AG10803 (cell line): ENCODE results near the gene SPPL2B.

Source experiments
- DNase-seq: peaks from one replicate; pipeline ENCODE4 v3.0.0; 2010; ENCODE audit warnings: low read depth
- H3K4me3 ChIP-seq: 2 replicates; pipeline ENCODE4 v1.5.1; 2011; ENCODE audit warnings: mild to moderate bottlenecking, low read length, control low read depth
- CTCF ChIP-seq: conservative IDR thresholded peaks from 2 replicates; pipeline ENCODE4 v1.5.1; 2011; ENCODE audit warnings: mild to moderate bottlenecking, low read length, control low read depth, inconsistent platforms

The SPPL2B gene

DNA sequence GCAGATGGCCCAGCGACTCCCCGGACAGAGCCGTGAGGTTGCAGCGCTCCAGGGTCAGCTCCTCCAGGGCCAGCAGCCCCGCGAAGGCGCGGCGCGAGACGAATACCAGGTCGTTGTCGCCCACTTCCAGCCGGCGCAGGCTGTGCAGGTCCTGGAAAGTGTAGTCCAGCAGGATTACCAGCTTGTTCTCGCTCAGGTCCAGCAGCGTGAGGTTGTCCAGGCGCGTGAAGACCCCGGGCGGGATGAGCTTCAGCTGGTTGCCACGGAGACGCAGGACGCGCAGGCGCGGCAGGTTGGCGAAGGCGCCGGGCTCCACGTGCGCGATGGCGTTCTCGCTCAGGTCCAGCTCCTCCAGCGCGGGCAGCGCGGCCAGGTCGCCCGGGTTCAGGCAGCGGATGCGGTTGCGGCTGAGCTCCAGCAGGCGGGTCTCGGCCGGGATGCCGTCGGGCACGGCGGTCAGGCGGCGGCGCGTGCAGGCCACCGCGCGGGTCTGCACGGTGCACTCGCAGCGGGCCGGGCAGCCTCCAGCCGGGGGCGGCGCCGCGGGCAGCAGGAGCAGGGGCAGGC lies 37.2 kb upstream of the SPPL2B start:
- TF ChIP-seq CTCF = no peak
- no peak for DNase-seq
- no peak overlapping the region for H3K4me3 ChIP-seq

- peak overlapping the region; percentile 16 for H3K4me3 ChIP-seq
- TF ChIP-seq CTCF = no peak
- peak; percentile 90 for DNase-seq
Measured at GRCh38 chr19:2294687-2295335, 33.7 kb upstream of the SPPL2B start.

- TF ChIP-seq CTCF = no peak
- DNase-seq = no peak
- H3K4me3 ChIP-seq = no peak overlapping the region
Measured at GRCh38 chr19:2296141-2296540, 32.3 kb upstream of the SPPL2B start.

DNA sequence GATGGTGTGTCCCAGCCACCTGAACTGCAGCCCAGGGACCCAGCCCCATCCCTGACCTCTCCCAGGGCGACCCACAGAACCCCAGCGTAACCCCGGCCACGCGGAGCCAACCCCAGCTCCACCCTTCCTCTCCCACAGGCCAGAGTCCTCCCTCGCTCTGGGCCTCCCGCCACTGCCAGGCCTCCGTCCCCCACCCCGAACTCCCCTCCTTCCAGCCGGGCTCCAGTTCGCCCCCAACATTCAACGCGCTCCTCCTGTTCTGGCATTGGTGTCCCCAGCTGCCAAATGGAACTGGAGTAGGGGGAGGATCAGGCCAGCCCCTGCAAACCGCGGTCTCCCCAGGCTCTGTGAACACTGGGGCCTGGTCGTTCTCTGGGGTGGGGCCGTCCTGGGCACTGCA lies 28.0 kb upstream of the SPPL2B start:
- no peak for TF ChIP-seq CTCF
- no peak overlapping the region for H3K4me3 ChIP-seq

DNA sequence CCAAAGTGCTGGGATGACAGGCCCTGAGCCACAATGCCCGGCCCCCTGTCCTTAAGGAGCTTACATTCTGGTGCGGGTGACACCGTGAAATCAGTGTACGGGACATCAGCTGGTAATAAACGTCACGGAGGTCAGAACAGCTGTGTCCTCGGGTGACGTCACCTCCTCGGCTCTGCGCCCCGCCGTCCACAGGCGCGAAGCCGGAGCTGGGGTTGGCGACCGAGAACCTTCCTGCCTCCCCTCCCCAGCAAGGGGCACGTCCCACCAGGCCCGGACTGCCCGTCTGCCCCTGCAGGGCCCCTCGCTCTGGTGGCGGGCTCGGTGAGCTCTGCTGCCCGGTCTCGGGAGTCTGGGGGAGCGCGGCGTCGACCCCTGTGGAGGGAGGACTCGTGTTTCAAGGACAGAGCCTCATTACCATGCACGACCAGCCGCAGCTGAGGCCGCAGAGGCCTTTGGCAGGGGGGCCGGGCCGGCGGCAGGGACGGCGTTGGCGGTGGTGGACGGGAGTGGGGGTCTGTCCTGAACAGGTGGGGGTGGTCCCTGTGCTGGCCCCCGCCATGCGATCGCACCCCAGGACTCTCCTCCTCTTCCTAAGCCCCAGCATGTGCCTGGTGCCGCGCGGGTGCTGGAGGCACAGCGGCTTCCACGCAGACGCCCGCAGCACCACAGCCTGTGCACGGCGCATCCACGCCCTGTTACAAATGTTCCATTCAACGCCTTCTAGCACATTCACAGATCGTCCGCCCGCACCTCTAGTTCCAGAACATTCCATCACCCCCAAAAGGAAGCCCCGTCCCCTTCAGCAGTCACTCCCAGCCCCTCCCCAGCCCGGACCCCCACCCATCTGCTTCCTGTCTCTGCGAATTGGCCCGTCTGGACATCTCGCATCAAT lies 25.9 kb upstream of the SPPL2B start:
- no peak for TF ChIP-seq CTCF
- H3K4me3 ChIP-seq = no peak overlapping the region
- DNase-seq = peak; percentile 46

More for the DNA sequence above, 28.0 kb upstream of the SPPL2B start:
- no peak for DNase-seq

- no peak for DNase-seq
- H3K4me3 ChIP-seq = no peak overlapping the region
- TF ChIP-seq CTCF = no peak
Measured at GRCh38 chr19:2303211-2303798, 25.2 kb upstream of the SPPL2B start.
